HUDEP-2 (cell line): ENCODE measurements around the gene SLC4A9.

Source experiments
- DNase-seq, 76 experiments: peaks; one replicate each; lab custom pipeline; 2025; ENCODE audit not compliant: unreplicated experiment in 76 of 76; lab: John Stamatoyannopoulos, UW

Gene SLC4A9

DNA sequence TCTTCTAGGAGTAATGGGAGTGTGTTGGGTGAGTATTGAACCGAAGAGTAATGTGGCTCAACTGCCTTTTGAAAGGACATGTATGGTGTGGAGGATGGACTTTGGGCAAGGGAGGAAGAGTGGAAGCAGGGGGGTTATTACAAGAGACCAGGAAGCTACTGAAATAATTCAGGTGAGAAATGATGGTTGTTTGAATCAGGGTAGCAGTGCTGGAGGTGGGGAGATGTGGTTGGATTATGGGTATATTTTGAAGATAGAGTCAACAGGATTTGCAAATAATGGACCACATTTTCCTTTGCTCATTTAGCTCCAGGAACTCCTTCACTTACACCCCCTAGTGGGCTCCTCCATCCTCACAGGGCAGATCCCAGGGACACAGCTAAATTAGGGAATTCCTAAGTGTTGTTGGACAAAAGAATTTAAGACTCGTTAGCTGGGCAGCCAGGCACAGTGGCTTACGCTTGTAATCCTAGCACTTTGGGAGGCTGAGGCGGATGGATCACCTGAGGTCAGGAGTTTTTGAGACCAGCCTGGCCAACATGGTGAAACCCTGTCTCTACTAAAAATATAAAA lies 1.2 kb upstream of the SLC4A9 start:
- no peak for DNase-seq

DNA sequence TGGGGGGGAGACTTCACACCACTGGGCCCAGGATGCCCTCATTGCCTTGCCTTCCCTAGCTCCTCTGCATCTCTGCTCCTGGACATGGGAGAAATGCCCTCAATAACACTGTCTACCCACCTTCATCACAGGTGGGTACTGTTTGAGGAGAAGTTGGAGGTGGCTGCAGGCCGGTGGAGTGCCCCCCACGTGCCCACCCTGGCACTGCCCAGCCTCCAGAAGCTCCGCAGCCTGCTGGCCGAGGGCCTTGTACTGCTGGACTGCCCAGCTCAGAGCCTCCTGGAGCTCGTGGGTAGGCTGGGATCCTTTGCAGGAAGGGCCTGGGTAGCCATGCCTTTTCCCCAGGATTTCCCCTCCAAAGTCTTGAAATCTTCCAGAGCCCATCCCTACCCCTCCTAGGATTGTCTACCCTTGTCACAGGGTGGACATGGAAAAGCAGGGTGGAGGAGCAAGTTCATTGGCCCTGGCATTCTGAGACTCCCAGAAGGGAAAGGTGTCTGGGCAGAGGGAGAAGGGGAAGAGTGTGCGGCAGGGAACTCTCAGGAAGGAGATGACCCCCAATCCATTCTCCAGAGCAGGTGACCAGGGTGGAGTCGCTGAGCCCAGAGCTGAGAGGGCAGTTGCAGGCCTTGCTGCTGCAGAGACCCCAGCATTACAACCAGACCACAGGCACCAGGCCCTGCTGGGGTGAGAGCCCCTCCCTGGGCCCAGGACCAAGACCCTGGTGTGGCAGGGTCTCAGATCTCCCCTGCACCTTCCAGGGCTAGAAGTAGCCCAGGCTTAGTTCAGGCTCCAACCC lies 886 bp downstream of the SLC4A9 start:
- DNase-seq: no peak

DNA sequence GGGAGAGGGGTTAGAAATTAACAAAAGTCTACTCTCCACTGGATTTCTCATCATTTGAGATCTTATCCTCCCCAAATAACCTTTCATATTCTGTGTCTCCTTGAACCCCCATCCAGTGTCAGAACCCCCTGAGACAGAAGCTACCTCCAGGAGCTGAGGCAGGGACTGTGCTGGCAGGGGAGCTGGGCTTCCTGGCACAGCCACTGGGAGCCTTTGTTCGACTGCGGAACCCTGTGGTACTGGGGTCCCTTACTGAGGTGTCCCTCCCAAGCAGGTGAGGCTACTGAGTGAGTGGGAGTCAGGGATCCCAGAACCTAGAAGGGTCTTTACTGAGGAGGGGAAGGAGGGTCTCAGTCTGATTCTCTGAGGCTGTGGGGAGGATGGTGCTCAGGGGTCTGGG lies 1.9 kb downstream of the SLC4A9 start:
- DNase-seq: no peak

DNA sequence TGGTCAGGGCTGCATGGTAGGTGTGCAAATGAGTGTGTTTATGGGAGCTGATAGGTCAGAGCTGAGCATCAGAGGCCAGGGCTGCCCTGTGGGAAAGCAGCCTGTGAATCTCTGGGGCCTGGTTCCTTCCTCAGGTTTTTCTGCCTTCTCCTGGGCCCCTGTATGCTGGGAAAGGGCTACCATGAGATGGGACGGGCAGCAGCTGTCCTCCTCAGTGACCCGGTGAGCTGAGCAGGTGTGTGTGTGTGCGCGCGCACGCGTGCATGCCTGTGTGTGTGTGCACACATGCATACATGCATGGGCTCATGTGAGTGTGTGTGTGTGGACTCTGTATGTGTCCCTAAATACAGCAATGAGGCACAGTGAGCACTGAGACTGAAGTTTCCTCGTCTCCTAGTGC lies 2.3 kb downstream of the SLC4A9 start:
- DNase-seq: no peak

DNA sequence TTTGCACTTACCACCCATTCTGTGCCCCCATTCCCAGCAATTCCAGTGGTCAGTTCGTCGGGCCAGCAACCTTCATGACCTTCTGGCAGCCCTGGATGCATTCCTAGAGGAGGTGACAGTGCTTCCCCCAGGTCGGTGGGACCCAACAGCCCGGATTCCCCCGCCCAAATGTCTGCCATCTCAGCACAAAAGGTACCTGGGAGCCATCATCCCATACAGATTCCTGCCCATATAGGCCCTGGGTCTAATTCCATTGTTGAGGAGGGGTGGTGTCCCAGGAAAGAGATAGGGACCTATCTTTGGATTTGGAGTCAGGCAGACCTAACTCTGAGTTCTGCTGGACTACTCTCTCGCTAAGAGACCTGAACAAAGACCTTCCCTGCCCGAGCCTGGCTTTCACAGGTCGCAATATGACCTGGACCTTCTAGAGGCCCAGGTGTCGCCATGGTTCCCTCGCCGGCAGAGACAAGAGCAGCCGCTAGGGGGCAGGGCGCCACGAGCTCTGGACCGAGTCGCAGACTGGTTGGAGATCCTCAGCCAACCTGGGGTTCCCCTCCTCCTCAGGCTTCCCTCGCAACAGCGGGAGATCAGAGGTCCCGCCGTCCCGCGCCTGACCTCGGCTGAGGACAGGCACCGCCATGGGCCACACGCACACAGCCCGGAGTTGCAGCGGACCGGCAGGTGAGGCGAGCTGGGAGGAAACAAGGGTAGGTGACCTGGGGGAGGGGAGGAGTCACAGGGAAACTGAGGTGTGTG lies 3.1 kb downstream of the SLC4A9 start:
- peak in 68 of 76 experiments; percentile 4 to 82 (median 56) for DNase-seq

DNA sequence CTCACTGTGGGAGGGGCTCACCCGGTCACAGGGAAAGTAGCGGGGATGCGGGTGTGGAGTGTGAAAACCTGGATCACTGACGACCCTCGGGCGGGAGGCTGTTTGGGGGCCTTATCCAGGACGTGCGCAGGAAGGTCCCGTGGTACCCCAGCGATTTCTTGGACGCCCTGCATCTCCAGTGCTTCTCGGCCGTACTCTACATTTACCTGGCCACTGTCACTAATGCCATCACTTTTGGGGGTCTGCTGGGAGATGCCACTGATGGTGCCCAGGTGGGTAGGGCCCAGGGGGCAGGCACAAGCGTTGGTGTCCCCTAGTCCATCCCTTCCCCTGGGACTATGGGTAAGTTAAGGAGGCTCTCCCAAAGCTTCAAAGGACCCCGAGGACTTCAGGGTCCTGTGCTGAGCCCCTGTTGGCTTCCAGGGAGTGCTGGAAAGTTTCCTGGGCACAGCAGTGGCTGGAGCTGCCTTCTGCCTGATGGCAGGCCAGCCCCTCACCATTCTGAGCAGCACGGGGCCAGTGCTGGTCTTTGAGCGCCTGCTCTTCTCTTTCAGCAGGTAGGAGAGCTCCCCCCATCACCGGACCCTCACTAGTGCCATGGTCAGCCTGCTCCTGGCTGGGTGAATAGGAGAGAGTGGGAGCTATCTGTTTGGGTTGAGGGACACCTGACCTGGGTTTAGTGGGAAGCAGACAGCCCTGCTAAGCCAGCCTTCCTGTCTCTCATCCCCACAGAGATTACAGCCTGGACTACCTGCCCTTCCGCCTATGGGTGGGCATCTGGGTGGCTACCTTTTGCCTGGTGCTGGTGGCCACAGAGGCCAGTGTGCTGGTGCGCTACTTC lies 3.9 kb downstream of the SLC4A9 start:
- DNase-seq: no peak

DNA sequence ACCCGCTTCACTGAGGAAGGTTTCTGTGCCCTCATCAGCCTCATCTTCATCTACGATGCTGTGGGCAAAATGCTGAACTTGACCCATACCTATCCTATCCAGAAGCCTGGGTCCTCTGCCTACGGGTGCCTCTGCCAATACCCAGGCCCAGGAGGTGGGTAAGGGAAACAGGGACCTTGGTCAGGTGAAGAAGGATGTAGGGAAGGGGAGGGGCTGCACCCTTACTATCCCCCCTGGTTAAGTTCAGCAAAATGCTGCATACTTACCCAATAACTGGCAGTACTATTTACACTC lies 4.4 kb downstream of the SLC4A9 start:
- DNase-seq: no peak

DNA sequence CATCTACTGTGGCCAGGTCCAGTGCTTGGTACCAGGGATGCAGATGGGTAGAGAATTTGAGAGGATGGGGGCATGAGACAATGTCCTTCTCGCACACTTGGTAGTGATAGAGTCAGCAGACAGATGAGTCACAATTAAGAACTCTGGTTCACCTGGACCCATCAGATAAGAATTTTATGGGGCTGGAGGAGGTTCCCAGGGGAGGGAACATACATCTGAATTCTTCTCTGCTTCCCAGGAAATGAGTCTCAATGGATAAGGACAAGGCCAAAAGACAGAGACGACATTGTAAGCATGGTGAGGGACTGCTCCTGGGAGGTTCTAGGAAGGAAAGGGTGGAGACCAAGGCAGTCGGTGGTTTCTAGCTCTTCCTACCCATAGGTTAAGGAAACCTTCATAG lies 5.3 kb downstream of the SLC4A9 start:
- no peak for DNase-seq

DNA sequence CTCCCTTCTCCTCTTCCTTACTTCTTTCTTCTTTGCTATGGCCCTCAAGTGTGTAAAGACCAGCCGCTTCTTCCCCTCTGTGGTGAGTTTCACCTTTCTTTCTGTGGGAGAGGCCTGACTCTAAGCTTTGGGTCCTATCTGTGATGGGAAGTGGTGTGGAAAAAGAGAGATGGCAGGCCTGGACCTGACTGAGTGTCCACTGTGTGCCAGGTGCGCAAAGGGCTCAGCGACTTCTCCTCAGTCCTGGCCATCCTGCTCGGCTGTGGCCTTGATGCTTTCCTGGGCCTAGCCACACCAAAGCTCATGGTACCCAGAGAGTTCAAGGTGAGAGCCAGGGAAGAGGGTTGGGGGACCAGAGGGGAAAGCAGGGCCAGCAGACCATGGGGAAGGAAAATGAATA lies 5.9 kb downstream of the SLC4A9 start:
- DNase-seq: no peak

DNA sequence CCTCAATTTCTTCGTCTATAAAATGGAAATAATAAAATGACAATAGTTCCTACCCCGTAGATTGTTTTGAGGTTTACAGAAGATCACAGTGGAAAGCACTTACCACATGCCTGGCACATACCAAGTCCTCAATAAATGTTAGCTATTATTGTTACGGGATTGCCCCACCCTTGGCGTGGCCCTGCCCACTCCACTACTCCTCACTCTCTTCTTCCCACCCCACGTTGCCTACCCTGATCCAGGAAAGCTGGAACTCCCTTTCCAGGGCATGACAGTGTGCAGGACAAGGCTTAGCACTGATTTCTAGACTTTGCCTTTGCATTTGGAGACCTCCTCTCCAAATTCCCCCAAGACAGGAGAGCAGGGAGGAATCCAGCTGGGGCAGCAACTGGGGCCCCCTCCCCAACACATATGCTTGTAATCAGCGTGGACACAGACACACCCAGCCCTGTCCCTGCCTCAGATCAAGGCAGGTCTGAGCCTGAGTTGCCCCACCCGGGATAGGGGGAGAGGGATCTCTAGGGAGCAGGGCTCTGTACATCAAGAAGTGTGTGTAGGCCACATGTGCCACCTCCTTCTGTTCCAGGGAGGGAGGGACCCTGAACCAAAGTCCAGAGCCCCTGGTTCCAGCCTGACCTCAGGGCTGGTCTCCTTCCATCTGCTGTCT lies 6.7 kb downstream of the SLC4A9 start:
- no peak for DNase-seq

DNA sequence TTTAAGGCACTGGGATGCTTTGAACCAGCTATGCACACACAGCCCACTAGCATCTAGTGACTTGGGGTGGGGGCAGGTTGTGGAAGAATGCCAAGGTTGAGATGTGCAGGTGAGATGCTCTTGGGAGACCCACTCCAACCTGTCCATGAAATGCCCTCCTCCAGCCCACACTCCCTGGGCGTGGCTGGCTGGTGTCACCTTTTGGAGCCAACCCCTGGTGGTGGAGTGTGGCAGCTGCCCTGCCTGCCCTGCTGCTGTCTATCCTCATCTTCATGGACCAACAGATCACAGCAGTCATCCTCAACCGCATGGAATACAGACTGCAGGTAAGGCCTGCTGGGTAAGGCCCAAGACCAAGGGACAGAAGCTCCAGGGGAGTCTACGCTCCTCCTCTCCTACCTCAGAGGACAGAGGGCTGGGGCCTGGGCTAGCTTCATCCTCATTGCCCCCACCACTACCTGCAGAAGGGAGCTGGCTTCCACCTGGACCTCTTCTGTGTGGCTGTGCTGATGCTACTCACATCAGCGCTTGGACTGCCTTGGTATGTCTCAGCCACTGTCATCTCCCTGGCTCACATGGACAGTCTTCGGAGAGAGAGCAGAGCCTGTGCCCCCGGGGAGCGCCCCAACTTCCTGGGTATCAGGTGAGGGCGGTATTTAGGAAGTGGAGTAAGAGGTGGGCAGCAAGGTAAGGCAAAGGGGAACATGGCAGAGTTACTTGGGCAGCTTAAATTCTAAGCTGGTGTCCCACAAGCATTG lies 7.4 kb downstream of the SLC4A9 start:
- no peak for DNase-seq

DNA sequence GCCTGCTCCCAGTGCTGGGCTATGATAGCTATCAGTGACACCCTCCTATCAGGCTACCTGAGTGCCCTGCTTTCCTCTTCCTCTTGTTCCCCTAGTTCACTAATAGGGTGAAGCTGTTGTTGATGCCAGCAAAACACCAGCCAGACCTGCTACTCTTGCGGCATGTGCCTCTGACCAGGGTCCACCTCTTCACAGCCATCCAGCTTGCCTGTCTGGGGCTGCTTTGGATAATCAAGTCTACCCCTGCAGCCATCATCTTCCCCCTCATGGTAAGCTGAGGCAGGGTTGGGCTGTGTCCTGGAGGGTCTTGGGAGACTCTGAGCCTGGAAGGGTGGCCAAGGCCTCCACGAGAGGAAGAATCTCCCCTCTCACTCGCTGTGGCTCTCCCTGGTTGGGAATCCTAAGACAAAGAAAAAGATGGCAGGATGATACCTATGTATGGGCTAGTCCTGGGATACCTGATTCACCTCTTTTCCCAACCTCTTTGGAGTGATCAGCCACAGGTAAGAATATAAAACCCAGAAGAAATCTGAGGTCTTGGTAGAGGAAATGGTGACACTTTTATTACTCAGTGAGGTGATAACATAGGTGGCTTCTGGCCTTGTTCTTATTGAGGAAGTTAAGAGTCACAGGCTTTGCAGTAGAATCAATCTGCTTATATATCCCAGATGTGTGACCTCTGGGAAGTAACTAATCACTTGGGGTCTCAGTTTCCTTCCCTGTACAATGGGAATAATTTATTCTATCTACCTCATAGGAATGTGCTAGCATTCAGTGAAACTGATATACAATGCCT lies 11.6 kb downstream of the SLC4A9 start:
- DNase-seq: no peak

DNA sequence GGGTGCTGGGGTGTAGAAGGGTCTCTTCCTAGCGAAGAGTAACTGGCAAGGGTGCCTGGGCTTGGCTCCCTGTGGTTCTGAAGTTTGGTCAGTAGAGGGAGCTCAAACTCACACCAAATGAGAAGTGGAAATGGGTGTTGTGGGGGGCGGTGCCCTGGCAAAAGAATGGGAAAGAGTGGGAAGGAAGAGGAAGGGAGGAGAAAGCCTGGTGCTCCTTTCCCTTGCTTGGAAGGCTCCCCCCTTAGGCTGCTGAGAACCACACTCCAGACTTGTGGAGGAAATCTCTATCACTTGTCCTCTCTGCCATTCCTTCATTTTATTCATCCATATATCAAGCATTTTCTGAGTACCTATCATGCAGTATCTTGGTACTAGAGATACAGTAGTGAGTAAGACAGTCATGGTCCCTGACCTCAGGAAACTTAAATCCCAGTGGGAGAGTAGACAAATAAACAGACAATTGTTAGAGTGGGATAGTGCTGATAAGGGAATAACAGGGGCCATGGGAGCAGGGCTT lies 13.0 kb downstream of the SLC4A9 start:
- DNase-seq: peak in 34 of 76 experiments; percentile 3 to 53 (median 26)

DNA sequence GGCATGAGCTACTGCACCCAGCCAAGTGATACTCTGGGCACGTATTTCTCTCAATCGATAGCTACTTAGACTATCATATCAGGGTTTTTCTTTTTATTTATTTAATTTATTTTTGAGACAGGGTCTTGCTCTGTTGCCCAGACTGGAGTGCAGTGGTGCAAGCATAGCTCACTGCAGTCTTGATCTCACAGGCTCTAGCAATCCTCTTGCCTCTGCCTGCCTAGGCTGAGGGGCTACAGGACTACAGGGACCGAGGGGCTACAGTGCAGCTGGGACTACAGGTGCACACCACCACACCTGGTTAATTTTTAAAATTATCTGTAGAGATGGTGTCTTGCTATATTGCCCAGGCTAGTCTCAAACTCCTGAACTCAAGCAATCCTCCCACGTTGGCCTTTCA lies 21.4 kb downstream of the SLC4A9 start:
- DNase-seq: no peak

DNA sequence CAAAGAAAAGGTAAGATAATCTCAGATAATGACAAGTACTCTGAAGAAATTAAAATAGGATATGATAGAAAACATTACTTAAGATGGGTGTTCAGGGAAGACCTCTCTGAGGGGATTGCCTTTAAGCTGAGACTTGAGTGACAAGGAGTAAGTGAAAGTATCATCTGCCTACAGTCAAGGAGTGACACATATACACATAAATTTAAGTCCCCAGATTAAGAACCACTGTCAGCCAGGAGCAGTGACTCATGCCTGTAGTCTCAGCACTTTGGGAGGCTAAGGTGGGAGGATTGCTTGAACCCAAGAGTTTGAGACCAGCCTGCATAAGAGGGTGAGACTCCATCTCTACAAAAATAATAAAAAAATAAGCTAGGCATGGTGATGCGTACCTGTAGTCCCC lies 22.0 kb downstream of the SLC4A9 start:
- no peak for DNase-seq

DNA sequence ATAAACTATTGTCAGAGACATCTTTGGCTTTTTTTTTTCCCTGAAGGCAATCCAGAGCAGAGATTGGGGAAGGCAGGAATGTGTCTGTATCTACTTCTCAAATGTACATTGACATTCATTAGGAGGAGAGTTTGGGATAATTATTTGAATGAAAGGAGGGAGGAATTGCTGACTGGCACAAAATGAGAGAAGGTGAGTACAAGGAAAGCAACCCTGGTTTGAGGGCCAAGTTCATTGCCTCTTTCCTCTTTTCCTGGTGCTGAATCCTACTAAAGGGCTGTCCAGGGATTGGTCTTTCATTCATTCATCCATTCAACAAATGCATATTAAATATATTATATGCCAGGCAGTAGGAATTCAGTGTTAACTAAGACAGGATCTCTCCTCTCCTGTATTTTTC lies 22.9 kb downstream of the SLC4A9 start:
- DNase-seq: no peak

DNA sequence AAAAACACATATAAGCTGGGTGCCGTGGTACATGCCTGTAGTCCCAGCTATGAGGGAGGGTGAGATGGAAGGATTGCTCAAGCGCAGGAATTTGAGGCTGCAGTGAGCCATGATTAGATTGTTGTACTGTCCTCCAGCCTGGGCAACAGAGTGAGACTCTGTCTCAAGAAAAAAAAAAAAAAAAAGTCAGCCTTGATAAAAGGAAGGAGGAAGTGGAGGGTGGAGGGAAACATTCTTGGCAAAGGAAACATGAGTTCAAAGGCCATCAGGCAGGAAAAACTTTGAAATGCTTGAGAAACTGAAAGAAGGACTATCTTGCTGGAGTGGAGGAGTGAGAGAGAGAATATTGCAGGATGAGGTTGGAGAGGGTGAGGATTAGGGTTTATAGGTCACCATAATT lies 23.3 kb downstream of the SLC4A9 start:
- no peak for DNase-seq

DNA sequence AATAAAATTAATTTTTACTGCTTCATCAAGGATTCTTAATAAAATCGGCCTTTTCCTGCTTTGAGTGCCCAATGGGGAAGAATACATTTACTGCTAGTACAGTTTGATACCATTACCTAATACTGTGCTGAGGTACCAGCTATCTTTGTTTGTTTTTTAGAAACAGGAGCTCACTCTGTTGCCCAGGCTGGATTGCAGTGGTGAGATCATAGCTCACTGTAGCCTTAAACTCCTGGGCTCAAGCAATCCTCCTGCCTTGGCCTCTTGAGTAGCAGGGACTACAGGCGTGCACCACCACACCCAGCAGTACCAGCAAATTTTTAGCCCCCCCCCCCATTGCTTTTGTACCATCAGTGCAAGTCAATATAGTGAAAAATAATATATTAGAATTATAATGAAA lies 28.1 kb downstream of the SLC4A9 start:
- no peak for DNase-seq

DNA sequence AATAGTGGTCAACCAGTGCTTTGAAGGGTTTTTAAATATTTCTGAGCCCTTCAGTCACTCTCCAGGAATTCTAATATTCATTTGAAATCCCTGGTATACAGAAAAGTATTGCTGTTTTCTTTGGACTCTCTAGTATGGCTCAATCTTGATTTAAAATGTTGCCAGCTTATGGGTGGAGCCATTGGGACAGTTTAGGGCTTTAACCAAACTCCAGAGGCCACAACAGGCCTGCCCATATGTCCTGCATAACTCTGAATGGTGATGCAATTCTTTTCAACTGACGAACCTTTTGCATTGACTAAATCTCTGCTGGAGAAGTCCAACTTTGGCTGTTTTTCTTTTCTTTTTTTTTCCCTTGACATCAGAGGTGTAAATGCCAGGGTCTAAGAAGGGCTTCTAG lies 31.3 kb downstream of the SLC4A9 start:
- DNase-seq: no peak
